Measurements from ENCODE around the gene SERPINB2.

GRCh38 chr18:63908858-63909257, 21.4 kb downstream of the SERPINB2 start:
- TF ChIP-seq SUZ12 (IDR thresholded peaks at IDR 0.05; ENCODE audit: extremely low read depth, insufficient read depth, insufficient read length) (no peak), YY1 (IDR thresholded peaks at IDR 0.05; ENCODE audit: insufficient read depth, insufficient read length) (no peak)
